HPDE6-E6E7 (cell line): ENCODE measurements around the gene RNF180.
A peak's percentile ranks its signal among the peaks of the same experiment; 100 is the strongest.
"Not testable (repeated sequence)": the region's sequence is repeated elsewhere in the genome, so short reads cannot be mapped to it uniquely, and the experiment has no call there.

Experiments
- DNase-seq: peaks from one replicate; pipeline ENCODE4 v3.0.0; 2011; ENCODE audit warnings: missing footprints; ENCODE audit errors: extremely low spot score

The RNF180 gene

GRCh38 chr5:64180661-64181343, 15.2 kb downstream of the RNF180 start:
- DNase-seq = no peak

- DNase-seq = no peak
These were observed 15.8 kb downstream of the RNF180 start for GRCh38 chr5:64181440-64181839.

- DNase-seq = no peak
These were observed 18.3 kb downstream of the RNF180 start for GRCh38 chr5:64183956-64184355.

GRCh38 chr5:64184832-64185231, 19.2 kb downstream of the RNF180 start:
- DNase-seq = no peak

GRCh38 chr5:64188776-64189175, 23.1 kb downstream of the RNF180 start:
- DNase-seq = no peak

- no peak for DNase-seq
These were observed 25.1 kb downstream of the RNF180 start for GRCh38 chr5:64190562-64191306.

GRCh38 chr5:64195981-64196380, 30.3 kb downstream of the RNF180 start:
- DNase-seq = no peak

- no peak for DNase-seq
These were observed 33.8 kb downstream of the RNF180 start for GRCh38 chr5:64199425-64199824.

- no peak for DNase-seq
These were observed 36.4 kb downstream of the RNF180 start for GRCh38 chr5:64201996-64202395.

GRCh38 chr5:64206653-64207052, 41.0 kb downstream of the RNF180 start:
- DNase-seq = no peak

GRCh38 chr5:64207978-64208377, 42.3 kb downstream of the RNF180 start:
- DNase-seq = no peak

- DNase-seq = no peak
These were observed 43.7 kb downstream of the RNF180 start for GRCh38 chr5:64209353-64209752.

GRCh38 chr5:64210866-64211265, 45.2 kb downstream of the RNF180 start:
- peak; percentile 26 for DNase-seq

- DNase-seq = no peak
These were observed 47.4 kb downstream of the RNF180 start for GRCh38 chr5:64213011-64213410.

- no peak for DNase-seq
These were observed 47.9 kb downstream of the RNF180 start for GRCh38 chr5:64213531-64213930.

GRCh38 chr5:64214132-64214531, 48.5 kb downstream of the RNF180 start:
- no peak for DNase-seq

- no peak for DNase-seq
These were observed 56.3 kb downstream of the RNF180 start for GRCh38 chr5:64221911-64222310.

- DNase-seq = not testable (repeated sequence)
These were observed 59.8 kb downstream of the RNF180 start for GRCh38 chr5:64225286-64225981.

GRCh38 chr5:64227131-64227537, 61.5 kb downstream of the RNF180 start:
- DNase-seq = not testable (repeated sequence)

GRCh38 chr5:64229163-64229774, 63.6 kb downstream of the RNF180 start:
- peak; percentile 29 for DNase-seq

GRCh38 chr5:64260756-64261155, 95.1 kb downstream of the RNF180 start:
- DNase-seq = no peak

- no peak for DNase-seq
These were observed 103.5 kb downstream of the RNF180 start for GRCh38 chr5:64269164-64269563.
